22Rv1 (cell line): Measurements from ENCODE around the gene PRKAG3.

Source experiments
- H3K27ac ChIP-seq: fragments of 450-650 bp; 2 replicates; pipeline ENCODE4 v1.5.1; 2017
- CTCF ChIP-seq: fragments of 450-650 bp; IDR thresholded peaks from 2 replicates; pipeline ENCODE4 v1.5.1; 2017; ENCODE audit warnings: mild to moderate bottlenecking
- ZFX ChIP-seq: fragments of 450-650 bp; IDR thresholded peaks from 2 replicates; pipeline ENCODE4 v1.6.1; 2017; ENCODE audit warnings: antibody characterized with exemption, borderline replicate concordance

Gene PRKAG3

GRCh38 chr2:218812861-218813260 is 18.7 kb downstream of the PRKAG3 start:
- TF ChIP-seq ZFX (no peak), CTCF (no peak)
- no peak overlapping the region for H3K27ac ChIP-seq

GRCh38 chr2:218812096-218812815 is 19.3 kb downstream of the PRKAG3 start:
- TF ChIP-seq ZFX (no peak), CTCF (no peak)
- H3K27ac ChIP-seq = no peak overlapping the region

- no peak overlapping the region for H3K27ac ChIP-seq
- TF ChIP-seq ZFX (no peak), CTCF (no peak)
Observed at GRCh38 chr2:218811382-218811781, 20.2 kb downstream of the PRKAG3 start.

GRCh38 chr2:218810256-218810655 is 21.3 kb downstream of the PRKAG3 start:
- TF ChIP-seq ZFX (no peak), CTCF (no peak)
- no peak overlapping the region for H3K27ac ChIP-seq

- TF ChIP-seq CTCF (no peak), ZFX (no peak)
Observed at GRCh38 chr2:218809515-218809914, 22.1 kb downstream of the PRKAG3 start.

GRCh38 chr2:218807626-218808025 is 24.0 kb downstream of the PRKAG3 start:
- no peak overlapping the region for H3K27ac ChIP-seq

More at GRCh38 chr2:218809515-218809914, 22.1 kb downstream of the PRKAG3 start:
- H3K27ac ChIP-seq = no peak overlapping the region

More at GRCh38 chr2:218807626-218808025, 24.0 kb downstream of the PRKAG3 start:
- no peak for TF ChIP-seq CTCF
- TF ChIP-seq ZFX = no peak
